ENCODE results near the gene CYP4A22. TPM values are rescaled to one million over a fixed set of nuclear protein-coding genes. Genes with fewer than 3 reads are reported as not detected.

The CYP4A22 gene
- total and polyA plus RNA-seq, 2 experiments from 2014 or later = not detected

- Mint-ChIP-seq H3K4me1 (peaks cover 24% of the 10 kb centered on the region), H3K9me3 (peaks cover 18% of the 10 kb centered on the region; the same call in 2 of the 3 replicates), H3K27ac (no peak overlapping the region), H3K27me3 (ENCODE audit: insufficient read depth, low read depth, poor library complexity) (peaks cover 27% of the 10 kb centered on the region), H3K4me3 (no peak overlapping the region), H3K36me3 (ENCODE audit: low read depth) (no peaks in the 10 kb centered on the region; the same call in 2 of the 3 replicates)
- Histone ChIP-seq H3K79me2 (replicated peaks; ENCODE audit: insufficient read depth) (no peaks in the 10 kb centered on the region), H3K36me3 (ENCODE audit: insufficient read depth) (no peaks in the 10 kb centered on the region), H2AFZ (no peak overlapping the region), H3K4me2 (no peak overlapping the region), H3K9me2 (ENCODE audit: insufficient read depth) (no peaks in the 10 kb centered on the region), H3K27me3 (ENCODE audit: insufficient read depth) (peaks cover 15% of the 10 kb centered on the region), H3K4me1 (ENCODE audit: insufficient read depth) (peaks cover 8% of the 10 kb centered on the region), H3F3A (replicated peaks; ENCODE audit: low read depth) (no peaks in the 10 kb centered on the region), H4K20me1 (replicated peaks; ENCODE audit: insufficient read depth) (no peaks in the 10 kb centered on the region), H3K4me3 (no peak overlapping the region), H3K27ac (ENCODE audit: low read depth) (no peak overlapping the region)
- ATAC-seq = no peak
- DNase-seq (ENCODE audit: low spot score) = no peak
- TF ChIP-seq ZNF114 (CRISPR knock-in tag; IDR thresholded peaks at IDR 0.05) (no peak), EZH2phosphoT487 (IDR thresholded peaks at IDR 0.05; ENCODE audit: unreplicated experiment) (no peak), REST (IDR thresholded peaks at IDR 0.05; ENCODE audit: unreplicated experiment) (no peak), ZNF331 (CRISPR knock-in tag; IDR thresholded peaks at IDR 0.05; ENCODE audit: low read depth) (no peak), JUNB (IDR thresholded peaks at IDR 0.05; ENCODE audit: unreplicated experiment) (no peak), CTCF (conservative IDR thresholded peaks at IDR 0.05; ENCODE audit: low read depth in 2 of 2) (no peak), STAT1 (IDR thresholded peaks at IDR 0.05; ENCODE audit: unreplicated experiment) (no peak), ZNF462 (CRISPR knock-in tag; IDR thresholded peaks at IDR 0.05) (no peak), POLR2AphosphoS5 (IDR thresholded peaks at IDR 0.05; ENCODE audit: low read depth) (no peak), EZH2 (IDR thresholded peaks at IDR 0.05; ENCODE audit: low read depth, unreplicated experiment) (no peak), CREB1 (CRISPR knock-in tag; IDR thresholded peaks at IDR 0.05; ENCODE audit: low read depth) (no peak), ETS1 (IDR thresholded peaks at IDR 0.05) (no peak), NANOG (IDR thresholded peaks at IDR 0.05; ENCODE audit: borderline replicate concordance) (no peak)
These were observed 45.5 kb downstream of the CYP4A22 start for GRCh38 chr1:47182676-47183235.
